Activated CD4-positive, alpha-beta T cell treated with anti-CD3 and anti-CD28 coated beads, Interleukin-2, amount 50 U/mL, for 24 hours (primary cell): ENCODE results near the gene MSH3.
"Not testable (repeated sequence)": the region's sequence is repeated elsewhere in the genome, so short reads cannot be mapped to it uniquely, and the experiment has no call there.

Source experiments
- DNase-seq, 2 donors: peaks; one replicate each; pipeline ENCODE4 v3.0.0-alpha.2; 2020; ENCODE audit warnings: low read depth in 1 of 2, low spot score in 1 of 2

MSH3 gene

DNA sequence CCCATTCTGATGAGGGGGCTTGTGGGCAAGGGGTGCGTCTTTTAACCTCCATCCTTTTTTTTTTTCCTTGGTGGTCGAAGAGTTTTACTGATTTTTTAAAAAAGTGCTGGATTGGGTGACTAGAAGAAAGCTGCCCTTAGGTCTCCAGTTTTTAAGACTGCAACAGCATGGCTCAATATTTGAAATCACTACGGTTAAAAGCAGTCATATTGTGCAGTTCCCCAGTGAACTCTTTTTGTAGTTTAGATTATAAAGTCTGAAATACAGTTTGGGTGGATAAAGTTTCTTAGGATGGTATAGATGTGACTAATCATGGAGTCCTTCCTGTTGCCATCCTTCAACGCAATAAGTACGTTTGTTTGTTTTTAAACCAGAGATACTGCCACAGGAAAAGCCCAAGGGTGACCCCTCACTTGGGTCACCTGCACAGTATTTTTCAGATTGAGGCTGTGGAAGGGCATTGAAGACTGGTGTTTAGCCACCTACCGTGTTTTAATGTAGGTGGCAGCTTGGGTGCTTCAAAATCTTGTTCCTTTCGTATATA is 851 bp downstream of the MSH3 start:
- DNase-seq = no peak

DNA sequence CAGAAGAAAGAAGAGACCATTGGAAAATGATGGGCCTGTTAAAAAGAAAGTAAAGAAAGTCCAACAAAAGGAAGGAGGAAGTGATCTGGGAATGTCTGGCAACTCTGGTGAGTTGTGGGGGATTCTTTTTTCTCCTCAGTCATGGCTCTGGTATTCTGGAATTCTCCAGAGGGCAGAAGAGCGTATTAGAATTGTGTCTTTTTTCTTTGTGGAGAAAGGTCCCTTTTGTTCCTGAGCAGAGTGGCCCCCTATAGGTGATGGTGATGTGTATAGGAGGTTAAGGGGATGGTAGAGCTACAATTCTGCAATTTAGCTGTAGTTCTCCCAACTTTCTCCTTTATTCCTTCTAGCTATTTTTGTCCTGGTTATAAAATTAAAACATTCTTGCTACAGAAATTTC is 2.0 kb downstream of the MSH3 start:
- no peak for DNase-seq

DNA sequence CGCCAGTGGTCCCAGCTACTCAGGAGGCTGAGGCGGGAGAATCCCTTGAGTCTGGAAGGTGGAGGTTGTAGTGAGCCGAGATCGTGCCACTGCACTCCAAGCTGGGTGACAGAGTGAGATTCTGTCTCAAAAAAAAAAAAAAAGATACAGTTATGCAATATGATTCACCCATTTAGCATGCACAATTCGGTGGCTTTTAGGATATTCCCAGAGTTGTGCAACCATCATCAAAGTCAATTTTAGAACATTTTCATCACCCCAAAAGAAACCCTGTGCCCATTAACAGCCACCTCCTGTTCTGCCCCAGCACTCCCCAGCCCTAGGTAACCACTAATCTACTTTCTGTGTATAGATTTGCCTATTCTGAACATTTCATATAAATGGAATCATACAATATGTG is 4.7 kb downstream of the MSH3 start:
- DNase-seq = no peak

DNA sequence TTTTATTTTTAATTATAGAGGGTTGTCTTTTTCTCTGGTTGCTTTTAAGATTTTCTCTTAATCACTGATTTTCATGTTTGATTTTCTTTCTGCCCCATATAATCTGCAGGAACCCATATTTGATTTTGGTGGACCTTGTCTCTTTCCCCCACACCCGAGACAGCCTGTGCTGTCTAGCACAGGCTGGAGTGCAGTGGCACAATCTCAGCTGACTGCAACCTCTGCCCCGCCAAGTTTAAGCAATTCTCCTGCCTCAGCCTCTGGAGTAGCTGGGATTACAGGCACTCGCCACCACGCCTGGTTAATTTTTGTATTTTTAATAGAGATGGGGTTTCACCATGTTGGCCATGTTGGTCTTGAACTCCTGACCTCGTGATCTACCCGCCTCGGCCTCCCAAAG is 6.2 kb downstream of the MSH3 start:
- DNase-seq = not testable (repeated sequence)

DNA sequence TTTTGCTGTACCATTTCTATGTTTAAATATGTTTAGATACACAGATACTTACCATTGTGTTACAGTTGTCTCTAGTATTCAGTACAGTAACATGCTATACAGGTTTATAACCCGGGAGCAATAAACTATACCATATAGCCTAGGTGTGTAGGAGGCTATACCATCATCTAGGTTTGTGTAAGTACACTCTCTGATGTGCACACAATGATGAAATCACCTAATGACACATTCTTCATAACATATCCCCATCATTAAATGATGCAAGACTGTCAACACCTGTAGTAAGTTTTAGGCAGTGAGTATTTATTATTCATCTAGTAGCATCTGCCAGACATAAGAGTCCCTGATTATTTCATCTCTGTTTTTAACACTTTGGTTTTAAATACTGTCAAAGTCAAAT is 7.7 kb downstream of the MSH3 start:
- no peak for DNase-seq

DNA sequence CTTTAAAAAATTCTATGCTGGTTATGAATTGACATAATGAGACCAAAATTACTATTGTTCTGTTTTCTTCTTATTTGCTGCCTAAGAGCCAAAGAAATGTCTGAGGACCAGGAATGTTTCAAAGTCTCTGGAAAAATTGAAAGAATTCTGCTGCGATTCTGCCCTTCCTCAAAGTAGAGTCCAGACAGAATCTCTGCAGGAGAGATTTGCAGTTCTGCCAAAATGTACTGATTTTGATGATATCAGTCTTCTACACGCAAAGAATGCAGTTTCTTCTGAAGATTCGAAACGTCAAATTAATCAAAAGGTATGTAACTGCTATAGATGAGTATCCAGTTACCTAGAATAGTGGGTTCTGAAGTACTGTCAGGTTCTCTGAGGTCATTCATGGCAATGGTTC is 10.6 kb downstream of the MSH3 start:
- no peak for DNase-seq

DNA sequence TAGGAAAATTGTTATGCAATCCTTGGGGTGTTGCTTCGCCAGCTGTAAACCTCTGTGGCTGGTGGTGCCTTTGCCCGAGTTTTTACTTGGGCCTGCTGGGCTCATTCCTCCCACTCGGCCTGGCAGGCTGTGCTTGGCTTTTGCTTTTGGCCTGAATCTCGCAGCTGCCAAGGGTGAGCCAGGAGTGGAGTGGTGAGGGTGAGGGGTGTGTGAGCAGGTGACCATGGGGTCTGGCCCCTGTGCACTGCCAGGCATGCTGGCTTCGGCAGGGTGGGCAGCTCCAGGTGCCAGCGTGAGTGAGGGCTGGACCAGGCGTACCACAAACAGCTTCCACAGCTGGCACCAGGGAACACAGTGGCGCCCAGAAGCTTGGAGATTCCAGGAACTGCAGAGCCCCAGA is 12.9 kb downstream of the MSH3 start:
- DNase-seq = no peak

DNA sequence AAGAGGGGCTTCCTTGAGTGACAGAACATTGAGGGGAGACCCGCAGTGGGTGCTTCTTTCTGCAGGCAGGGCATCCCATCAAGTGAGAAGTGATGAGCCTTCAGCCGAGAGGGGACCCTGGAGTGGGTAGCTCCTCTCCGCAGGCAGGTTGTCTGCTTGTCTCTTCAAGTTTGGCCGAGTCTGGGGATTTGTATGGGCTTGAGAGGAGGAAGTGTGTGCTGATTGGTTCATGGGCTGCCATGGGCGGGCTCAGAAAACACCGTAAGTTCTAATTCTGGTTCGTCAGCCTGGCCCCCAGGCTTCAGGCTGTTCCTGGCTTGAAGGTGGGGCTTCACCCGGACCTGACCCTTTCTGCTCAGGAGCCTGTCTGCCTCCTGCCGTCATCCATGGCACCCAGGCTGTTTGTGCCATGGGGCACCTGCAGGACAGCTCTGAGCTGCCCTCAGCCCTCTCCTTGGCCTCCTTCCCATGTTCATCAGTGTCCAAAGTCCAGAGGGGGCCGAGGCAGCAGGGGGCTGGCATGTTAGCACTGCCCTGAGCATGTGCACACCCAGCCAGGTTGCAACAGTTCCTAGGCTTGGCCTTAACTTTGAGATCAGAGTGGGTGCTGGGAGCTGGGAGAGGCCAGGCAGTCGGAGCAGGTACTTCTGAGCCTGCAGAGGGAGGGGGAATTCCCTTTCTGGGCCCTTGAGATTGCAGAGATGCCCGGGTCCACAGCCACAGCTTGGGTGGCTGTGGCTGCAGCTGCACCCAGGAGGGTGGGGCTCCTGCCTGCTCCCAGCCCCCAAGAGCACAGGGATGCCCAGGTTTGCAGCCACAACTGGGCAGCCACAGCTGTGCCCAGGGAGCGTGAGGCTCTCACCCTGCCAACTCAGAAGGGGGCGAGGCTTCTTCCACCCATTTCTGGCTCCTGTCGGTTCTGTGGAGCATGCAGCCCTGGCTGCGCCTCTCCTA is 13.8 kb downstream of the MSH3 start:
- no peak for DNase-seq

DNA sequence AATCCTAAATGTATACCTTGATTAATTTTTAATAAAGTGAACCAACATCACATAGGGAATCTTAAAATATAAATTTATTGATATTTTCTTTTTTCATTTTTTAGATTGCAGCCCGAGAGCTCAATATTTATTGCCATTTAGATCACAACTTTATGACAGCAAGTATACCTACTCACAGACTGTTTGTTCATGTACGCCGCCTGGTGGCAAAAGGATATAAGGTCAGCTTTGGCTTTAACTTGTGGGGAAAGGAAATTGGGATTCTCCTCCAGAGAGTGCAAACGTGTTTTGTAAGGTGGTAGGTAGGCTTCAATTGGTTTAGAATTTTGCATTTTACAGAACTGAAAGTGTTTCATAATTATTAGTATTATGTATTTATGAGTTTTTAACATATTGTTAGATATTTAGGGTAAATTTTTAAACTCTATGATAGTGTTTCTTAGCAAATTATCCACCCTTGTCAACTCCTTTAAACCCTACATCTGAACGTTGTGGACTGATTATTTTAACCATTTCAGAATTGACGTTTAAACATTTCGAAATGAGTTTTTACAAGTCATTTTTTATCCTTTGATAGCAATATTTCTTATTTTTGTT is 17.8 kb downstream of the MSH3 start:
- DNase-seq = peak; percentile 17 to 53

DNA sequence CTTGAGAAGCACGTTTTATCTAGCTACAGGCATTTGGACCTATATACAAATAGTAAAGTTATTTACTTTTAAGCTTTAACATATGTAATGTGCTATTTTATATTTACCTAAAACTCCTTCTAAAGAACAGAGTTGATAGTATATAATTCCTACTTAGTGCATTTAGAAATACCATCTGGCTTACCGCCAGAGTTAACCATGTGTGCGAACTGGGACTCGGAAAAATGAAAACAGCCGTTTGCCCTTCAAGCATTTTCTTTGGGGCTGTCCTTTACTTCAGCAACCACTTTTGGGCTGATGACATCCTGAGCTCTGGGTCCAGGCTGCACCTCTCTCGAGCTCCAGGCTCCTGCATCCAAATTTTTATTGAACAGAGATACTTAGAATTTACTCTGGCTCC is 22.3 kb downstream of the MSH3 start:
- no peak for DNase-seq

DNA sequence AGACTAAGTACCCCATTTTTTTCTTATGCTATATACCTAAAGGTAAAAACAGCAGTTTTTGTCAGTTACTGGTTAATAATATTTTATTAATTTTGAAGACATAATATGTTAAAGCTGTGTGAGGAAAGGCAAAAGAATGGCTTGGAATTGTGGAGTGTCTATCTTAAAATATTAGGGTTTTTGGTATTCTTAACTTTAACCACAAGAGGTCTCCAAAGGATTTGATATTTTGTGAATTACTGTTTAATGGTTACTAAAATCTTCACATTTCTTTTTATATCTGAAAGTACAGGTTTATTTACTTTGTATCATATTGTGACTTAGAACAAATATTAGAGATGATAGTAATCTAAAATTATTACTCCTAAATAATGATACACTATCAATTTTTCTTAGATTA is 32.3 kb downstream of the MSH3 start:
- no peak for DNase-seq

DNA sequence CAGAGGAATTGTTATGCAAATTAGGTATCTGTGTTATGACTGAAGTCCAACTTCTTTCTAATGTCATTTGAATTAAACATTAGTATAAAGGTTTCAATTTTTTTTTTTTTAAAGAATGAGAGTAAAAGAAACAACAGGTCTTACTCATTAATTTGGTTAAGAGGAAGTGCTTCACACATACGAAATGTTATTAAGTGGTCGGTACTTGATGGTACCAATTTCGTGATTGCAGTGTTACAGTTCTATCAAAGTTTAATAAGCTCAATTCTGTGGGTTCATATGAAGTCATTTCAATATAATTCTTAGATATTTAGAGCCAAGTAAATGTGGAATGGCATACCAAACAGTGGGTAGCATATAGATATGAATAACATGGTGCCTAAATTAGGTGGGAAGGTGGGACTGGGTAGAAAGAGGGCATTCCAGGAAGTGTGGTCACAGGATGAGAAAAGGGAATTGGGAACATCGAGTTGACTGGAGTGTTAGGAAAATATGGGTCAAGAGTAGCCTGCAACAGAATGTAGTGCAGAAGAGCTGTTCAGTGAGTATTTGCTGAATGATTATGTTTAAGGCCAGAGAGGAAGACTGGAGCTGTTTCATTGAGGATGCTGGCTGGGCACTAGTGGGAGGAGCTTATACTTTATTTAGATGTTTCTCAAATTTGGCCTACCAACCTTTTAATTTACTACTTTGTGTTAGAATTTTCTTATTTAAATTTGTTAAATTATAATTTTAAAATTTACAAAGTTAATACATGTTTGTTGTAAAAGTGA is 34.4 kb downstream of the MSH3 start:
- no peak for DNase-seq

DNA sequence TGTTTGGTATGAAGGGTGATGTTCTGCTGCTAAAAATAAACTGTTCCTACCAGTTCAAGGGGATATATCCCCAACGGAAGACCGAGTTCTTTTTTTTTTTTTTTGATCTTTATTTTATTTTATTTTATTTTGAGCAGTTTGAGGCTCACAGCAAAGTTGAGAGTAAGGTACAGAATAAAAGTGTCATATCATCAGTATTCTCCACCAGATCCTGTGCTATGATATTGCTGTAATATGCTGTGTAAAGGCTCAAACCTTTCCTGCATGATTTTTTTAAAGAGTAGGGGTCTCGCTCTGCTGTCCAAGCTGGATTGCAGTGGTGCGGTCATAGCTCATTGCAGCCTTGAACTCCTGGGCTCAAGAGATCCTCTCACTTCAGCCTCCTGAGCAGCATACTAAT is 35.2 kb downstream of the MSH3 start:
- no peak for DNase-seq

DNA sequence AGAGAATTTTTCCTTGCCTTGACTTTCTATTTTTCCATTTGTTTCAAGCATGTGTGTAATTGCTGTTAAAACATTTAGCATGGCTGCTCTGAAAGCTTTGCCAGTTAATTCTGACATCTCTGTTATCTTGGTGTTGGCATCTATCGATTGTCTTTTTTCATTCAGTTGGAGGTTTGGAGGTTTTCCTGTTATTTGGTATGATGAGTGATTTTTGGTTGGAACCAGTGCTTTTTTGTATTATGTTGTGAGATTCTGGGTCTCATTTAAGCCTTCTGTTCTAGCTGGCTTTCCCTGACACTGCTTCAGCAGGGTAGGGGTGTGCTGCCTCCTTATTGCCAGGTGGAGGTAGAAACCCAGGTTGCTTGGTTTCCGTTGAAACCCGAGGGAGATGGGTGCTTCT is 41.2 kb downstream of the MSH3 start:
- no peak for DNase-seq

DNA sequence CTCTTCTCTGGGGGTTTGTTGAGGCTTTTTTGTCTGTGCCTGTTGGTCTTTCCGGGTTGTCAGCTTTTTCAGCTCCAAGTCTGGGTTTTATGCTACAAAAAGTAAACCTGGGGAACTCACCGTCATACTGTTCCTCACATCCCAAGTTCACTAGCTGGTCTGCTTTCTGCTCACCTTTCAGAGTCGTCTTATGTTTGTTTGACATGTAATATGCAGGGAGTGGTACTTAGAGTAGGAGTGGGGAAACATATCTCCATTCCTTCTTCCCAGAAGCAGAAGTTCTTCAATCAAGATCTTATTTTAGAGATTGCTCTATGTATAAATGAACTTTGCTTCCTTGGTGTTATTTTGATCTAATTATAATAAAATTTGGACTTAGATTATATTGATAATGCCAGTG is 42.0 kb downstream of the MSH3 start:
- DNase-seq = no peak

DNA sequence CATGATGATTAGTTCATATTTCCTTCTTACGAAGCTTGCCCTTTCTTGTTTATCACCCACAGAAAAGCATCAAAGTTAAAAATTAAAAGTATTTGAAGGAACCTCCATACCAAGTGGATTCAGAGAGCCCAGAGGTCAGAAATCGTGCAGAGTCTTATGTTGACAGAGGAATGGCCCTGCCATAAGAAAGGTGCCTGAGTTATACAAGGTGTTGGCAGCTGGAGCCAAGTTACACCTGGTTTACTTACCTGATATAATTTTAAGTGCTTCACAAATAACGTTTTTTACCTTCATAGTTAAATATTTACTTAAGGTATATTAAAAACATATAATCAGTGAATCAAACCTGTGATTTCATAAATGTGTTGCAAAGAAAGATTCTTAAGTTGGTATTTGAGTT is 42.6 kb downstream of the MSH3 start:
- DNase-seq = no peak

DNA sequence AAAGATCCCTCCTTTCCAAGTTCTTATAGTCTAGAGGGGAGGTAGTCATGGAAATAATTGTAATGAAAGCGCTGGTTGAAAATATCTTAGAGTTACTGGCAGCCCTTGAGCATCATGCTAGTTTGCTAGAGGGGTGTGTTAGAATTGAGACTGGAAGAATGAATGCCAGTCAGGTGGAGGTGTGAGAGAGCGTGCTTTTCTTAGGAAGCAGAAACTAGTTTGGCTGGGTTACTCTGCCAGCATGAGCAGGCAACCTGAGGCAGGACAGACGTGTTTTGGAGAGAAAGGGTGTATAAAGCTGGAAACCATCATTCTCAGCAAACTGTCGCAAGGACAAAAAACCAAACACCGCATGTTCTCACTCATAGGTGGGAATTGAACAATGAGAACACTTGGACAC is 43.9 kb downstream of the MSH3 start:
- no peak for DNase-seq

DNA sequence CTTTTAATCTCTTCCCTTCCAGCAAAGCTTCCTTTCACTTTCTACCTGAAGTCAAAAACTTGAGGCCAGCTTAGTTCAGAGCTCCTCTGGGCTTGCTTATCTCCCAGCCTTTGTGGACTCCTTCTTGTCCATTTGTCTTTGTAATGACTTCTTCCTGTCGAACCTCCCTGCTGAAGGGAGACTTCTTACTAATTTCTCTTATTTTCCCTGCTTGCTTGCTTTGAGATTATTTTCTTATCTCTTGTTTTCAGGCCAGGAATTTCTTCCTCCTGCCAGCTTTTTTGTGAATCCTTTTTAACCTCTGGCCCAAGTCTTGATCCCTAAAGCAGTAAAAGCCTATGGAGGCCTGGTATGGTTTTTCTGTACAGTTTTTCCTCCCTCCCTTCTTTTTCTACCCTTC is 47.1 kb downstream of the MSH3 start:
- no peak for DNase-seq

DNA sequence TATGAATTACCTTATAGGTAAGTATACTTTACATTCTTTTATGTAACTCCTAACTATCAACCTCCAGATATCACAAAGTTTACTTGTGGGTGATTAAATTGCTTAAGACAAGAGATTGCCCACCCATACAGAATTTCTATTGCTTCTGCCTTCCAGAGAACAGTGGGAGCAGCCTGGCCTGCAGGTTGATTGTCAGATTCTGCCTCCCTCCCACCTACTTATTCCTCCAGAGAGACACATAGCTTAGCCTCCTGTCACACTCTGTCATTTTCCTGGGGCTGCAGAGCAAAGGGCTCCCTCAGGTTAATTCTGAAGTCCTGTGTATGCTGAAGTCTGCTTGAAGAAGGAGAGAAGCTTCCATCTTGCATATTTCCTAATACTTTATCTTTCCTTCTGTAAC is 48.8 kb downstream of the MSH3 start:
- DNase-seq = no peak

DNA sequence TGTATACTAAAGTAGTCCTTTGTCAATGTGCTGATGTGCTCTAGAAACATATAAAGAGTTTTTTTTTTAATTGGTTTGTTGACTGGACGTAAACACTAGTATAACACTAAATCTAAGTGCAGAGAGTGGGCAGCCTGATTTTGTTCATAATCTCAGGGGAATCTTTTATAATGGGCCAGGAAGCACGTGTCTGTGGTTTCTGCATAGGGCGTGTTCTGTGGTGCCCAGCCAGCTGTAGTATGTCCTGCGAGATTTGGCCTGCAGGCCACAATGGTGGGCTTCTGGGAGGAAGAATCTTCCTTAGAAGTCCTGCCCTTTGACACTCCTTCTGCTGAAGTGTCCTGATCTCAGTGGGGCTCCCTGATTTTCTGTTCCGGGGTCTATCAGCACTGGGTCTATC is 49.3 kb downstream of the MSH3 start:
- no peak for DNase-seq

DNA sequence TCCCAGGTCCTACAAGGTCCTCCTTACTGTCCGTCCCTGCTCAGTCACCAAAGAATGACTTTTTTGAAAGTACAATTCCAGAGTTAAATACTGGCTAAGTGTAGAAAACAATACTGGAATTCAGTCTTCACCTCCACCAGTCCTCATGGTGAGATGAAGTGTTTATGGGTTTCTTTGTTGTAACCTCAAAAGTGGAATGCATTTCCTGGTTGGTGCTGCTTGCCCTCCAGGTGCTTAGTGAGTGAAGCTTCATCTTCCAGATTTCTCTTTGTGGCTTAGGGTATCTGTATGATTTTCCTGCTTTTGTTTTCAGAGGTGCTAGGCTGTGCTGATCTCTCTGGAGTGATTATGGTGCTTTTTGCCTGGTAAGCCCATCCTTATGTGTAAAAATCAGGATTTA is 49.8 kb downstream of the MSH3 start:
- no peak for DNase-seq
